Renal cortical epithelial cell (primary cell): ENCODE results near the gene UBIAD1. TPM values are rescaled to one million over a fixed set of nuclear protein-coding genes. Genes with fewer than 3 reads are reported as not detected.
"Not testable (repeated sequence)": the region's sequence is repeated elsewhere in the genome, so short reads cannot be mapped to it uniquely, and the experiment has no call there.

ENCODE experiments used
- DNase-seq: peaks from one replicate; pipeline ENCODE4 v3.0.0-alpha.2; 2011; ENCODE audit warnings: low read depth
- total RNA-seq: library from RNA; depleted of rRNA; stranded (reverse); fragments of >200 nt; gene quantifications from 2 replicates; pipeline ENCODE4 v1.2.3, GENCODE V29; 2014

The UBIAD1 gene
- total RNA-seq, 1 donor from 2014 or later: 8.6 TPM

- DNase-seq: no peak
Measured at GRCh38 chr1:11279630-11280029, 6.6 kb downstream of the UBIAD1 start.

- no peak for DNase-seq
Measured at GRCh38 chr1:11280719-11281376, 7.8 kb downstream of the UBIAD1 start.

GRCh38 chr1:11281518-11282331 lies 8.7 kb downstream of the UBIAD1 start:
- DNase-seq: no peak

GRCh38 chr1:11283151-11283550 lies 10.2 kb downstream of the UBIAD1 start:
- no peak for DNase-seq

- no peak for DNase-seq
Measured at GRCh38 chr1:11284784-11285183, 11.8 kb downstream of the UBIAD1 start.

- peak; percentile 11 for DNase-seq
Measured at GRCh38 chr1:11285883-11286734, 13.1 kb downstream of the UBIAD1 start.

GRCh38 chr1:11286735-11287410 lies 13.9 kb downstream of the UBIAD1 start:
- DNase-seq: no peak

- DNase-seq: no peak
Measured at GRCh38 chr1:11289064-11289463, 16.1 kb downstream of the UBIAD1 start.

GRCh38 chr1:11291049-11291448 lies 18.1 kb downstream of the UBIAD1 start:
- DNase-seq: no peak

- DNase-seq: no peak
Measured at GRCh38 chr1:11293856-11294255, 20.9 kb downstream of the UBIAD1 start.

GRCh38 chr1:11294951-11295350 lies 22.0 kb downstream of the UBIAD1 start:
- DNase-seq: no peak

- no peak for DNase-seq
Measured at GRCh38 chr1:11295905-11296304, 22.9 kb downstream of the UBIAD1 start.

- DNase-seq: not testable (repeated sequence)
Measured at GRCh38 chr1:11297774-11298173, 24.8 kb downstream of the UBIAD1 start.

- no peak for DNase-seq
Measured at GRCh38 chr1:11298390-11299224, 25.6 kb downstream of the UBIAD1 start.

- DNase-seq: no peak
Measured at GRCh38 chr1:11299225-11299574, 26.2 kb downstream of the UBIAD1 start.

GRCh38 chr1:11301601-11302000 lies 28.6 kb downstream of the UBIAD1 start:
- no peak for DNase-seq

- no peak for DNase-seq
Measured at GRCh38 chr1:11302366-11302765, 29.4 kb downstream of the UBIAD1 start.

- not testable (repeated sequence) for DNase-seq
Measured at GRCh38 chr1:11305516-11305915, 32.5 kb downstream of the UBIAD1 start.

GRCh38 chr1:11307852-11308251 lies 34.9 kb downstream of the UBIAD1 start:
- DNase-seq: no peak

- no peak for DNase-seq
Measured at GRCh38 chr1:11308699-11309224, 35.8 kb downstream of the UBIAD1 start.

GRCh38 chr1:11309385-11309784 lies 36.4 kb downstream of the UBIAD1 start:
- DNase-seq: no peak
